H1 (cell line): ENCODE results near the gene AIPL1. TPM values are rescaled to one million over a fixed set of nuclear protein-coding genes. Genes with fewer than 3 reads are reported as not detected.

Source experiments
- NRF1 ChIP-seq: IDR thresholded peaks from 2 replicates; pipeline ENCODE4 v1.6.1; 2011; ENCODE audit warnings: mild to moderate bottlenecking, low read depth, low read length, improper control_type of control experiment
- ZNF274 ChIP-seq: IDR thresholded peaks from 2 replicates; pipeline ENCODE4 v1.7.0; 2012; ENCODE audit warnings: low read length, borderline replicate concordance; ENCODE audit errors: extremely low read depth
- polyA plus RNA-seq, 7 experiments: library from polyadenylated mRNA; depleted of rRNA in 3 of 7; stranded (reverse) in 5 of 7; unstranded in 2 of 7; fragments of >200 nt in 5 of 7; fragments of 200-250 nt in 2 of 7; gene quantifications; 1 replicate in 5 of 7; 2 replicates in 1 of 7; 4 replicates in 1 of 7; pipeline versions ENCODE4 v1.2.1 to v1.2.3, GENCODE V29; 2011 to 2013; ENCODE audit warnings: missing spikeins in 2 of 7, mixed read lengths in 2 of 7
- total RNA-seq: library from RNA; stranded (reverse); fragmentation: NEBNext Ultra II Directional; extraction: Animal tissue kit (Norgen Biotek cat#: 25700); gene quantifications from 2 replicates; pipeline ENCODE4 v1.2.1, GENCODE V29; 2021
- TF ChIP-seq, protein P1 (sequence below), 3 experiments: IDR thresholded peaks; 1 replicate in 2 of 3; 2 replicates in 1 of 3; pipeline versions ENCODE4 v1.5.1 to v1.6.1; 2011; ENCODE audit warnings: low read length in 3 of 3, mild to moderate bottlenecking in 3 of 3, inconsistent platforms in 2 of 3, low read depth in 1 of 3, moderate library complexity in 1 of 3; ENCODE audit not compliant: insufficient read depth in 1 of 3; ENCODE audit errors: control extremely low read depth in 1 of 3

The AIPL1 gene
- total and polyA plus RNA-seq, 2 of the 8 experiments (the other 6 are each of a cell fraction or from before 2014, with no cell fraction given): 0.56 to 0.71 TPM

GRCh38 chr17:6377906-6378305 is 57.0 kb downstream of the AIPL1 start (continued):
- TF ChIP-seq, protein P1, sequence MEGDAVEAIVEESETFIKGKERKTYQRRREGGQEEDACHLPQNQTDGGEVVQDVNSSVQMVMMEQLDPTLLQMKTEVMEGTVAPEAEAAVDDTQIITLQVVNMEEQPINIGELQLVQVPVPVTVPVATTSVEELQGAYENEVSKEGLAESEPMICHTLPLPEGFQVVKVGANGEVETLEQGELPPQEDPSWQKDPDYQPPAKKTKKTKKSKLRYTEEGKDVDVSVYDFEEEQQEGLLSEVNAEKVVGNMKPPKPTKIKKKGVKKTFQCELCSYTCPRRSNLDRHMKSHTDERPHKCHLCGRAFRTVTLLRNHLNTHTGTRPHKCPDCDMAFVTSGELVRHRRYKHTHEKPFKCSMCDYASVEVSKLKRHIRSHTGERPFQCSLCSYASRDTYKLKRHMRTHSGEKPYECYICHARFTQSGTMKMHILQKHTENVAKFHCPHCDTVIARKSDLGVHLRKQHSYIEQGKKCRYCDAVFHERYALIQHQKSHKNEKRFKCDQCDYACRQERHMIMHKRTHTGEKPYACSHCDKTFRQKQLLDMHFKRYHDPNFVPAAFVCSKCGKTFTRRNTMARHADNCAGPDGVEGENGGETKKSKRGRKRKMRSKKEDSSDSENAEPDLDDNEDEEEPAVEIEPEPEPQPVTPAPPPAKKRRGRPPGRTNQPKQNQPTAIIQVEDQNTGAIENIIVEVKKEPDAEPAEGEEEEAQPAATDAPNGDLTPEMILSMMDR (IDR thresholded peaks at IDR 0.05; ENCODE audit: control extremely low read depth in 1 of 3, insufficient read depth in 1 of 3, low read depth in 1 of 3, low read length in 3 of 3): no peak
- TF ChIP-seq NRF1 (no peak), ZNF274 (no peak)
